GM12873 (cell line): ENCODE results near the gene ITPR2.

Experiments used
- CTCF ChIP-seq: IDR thresholded peaks from 2 replicates; pipeline ENCODE4 v1.5.1; 2012; ENCODE audit warnings: low read depth, mild to moderate bottlenecking, moderate library complexity, low read length, control low read depth; ENCODE audit not compliant: insufficient read depth; ENCODE audit errors: missing control alignments

The ITPR2 gene

DNA sequence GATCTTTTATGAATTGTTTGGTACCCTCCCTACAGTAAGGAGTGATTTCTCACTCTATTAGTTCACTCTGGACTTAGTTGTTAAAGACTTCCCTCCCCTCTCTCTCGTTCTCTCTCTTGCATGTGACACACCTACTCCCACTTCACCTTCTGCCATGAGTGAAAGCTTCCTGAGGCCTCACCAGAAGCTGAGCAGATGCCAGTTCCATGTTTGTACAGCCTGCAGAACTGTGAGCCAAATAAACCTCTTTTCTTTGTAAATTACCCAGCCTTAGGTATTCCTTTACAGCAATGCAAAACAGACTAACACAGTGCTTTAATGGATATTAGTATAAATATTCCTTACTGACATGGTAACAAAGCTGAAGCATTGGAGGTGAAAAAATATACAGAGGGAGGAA, 450.0 kb downstream of the ITPR2 start:
- no peak for TF ChIP-seq CTCF

- TF ChIP-seq CTCF, result no peak
Observed at GRCh38 chr12:26380897-26381296, 452.1 kb downstream of the ITPR2 start.

DNA sequence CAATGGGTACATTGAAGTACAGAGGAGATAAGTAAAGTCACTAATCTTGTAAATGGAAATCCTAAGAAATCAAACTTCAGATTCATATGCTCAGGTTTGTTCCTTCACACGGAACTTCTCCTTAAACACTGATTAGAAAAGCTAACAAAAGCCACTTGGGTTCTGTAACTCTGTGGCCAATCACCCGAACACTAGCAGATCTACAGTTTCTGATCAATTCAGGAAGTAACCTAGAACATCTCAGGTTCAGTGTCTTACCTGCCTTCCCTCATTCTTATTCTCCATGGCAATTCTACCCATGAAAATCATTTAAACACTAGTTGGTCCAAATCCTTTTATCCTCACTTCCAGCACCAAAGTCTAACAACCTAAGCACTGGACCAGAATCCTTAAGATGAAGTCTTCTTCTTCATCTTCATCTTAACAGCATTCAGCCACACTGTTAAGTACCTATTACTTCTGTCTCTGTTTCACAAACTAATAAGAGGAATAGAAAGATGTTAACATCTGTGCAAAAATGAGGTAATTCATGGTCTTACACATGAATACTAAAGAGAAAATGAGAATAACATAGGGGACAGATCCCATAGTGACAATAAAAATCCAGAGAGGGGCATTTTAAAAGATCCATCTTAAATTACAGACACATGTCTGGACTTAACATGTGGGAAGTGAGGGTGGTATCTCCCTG, 453.1 kb downstream of the ITPR2 start:
- TF ChIP-seq CTCF, result no peak

GRCh38 chr12:26378711-26379110, 454.3 kb downstream of the ITPR2 start:
- TF ChIP-seq CTCF, result no peak

DNA sequence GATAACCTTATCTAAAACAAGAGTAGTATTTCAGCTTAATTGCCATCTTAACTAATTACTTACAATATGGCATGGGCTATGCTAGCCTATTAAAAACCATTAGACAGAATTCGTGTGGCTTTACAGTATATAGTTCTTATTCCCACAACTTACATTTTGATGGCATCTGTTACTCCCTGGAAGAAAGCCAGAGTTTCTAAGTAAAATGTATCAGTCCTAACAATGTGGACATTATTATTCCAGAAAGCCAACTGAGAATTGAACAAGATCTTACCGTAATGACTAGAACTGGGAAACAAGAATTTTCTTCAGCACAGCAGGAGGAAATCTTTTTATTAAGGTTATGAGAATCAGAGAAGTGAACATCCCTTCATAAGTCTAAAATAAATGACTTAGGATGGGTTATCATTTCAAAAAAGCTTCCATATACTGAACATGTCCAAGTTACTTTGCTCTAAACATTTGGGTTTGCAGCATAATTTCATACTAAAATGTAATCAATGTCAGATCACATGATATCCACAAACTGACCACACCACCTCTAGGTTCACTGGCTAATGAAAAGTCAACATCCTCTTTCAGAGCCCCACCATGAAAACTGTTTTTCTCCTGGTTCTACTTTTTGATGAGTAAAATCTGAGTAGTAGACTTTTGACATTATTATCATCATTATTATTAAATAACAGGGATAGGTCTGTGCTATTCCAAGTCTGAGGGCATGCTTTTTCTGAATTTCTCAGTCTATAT, 457.9 kb downstream of the ITPR2 start:
- no peak for TF ChIP-seq CTCF

DNA sequence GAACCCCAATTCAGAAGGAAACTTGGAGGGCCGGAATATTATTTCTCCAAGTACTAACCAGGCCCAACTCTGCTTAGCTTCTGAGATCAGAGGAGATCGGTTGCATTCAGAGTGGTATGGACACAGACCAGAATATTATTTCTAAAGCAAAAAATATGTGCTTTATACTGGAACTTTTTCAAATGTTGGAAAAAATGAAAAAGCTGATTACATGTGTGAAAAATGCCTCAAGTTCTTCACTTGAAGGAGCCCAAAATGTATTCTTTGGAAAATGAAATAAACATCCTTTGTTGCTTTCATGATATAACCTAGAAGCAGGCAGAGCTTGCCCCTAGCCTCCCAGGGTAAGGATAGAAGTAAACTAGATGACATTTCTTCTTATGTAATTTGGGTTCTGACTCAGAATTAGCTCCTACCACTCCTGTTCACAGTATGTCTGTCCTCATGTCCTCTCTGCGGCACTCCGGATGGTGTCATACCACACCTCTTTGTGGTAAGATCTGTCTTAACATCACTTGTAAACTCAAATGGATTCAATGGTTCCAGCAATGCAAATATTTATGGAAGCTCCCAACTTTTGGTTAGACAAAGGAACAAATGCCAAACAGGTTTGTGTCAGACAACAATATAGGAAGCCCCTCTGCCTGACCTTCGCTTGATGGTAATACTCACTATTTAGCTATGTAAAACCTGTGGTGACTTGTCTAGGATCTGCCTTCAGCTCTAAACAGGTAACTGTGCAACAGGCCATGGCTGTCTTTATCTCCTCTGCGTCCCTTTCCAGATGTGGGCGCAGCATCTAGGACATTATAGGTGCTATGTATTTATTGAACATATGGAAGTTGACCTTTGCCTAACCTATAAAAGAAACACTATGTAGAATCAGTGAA, 459.1 kb downstream of the ITPR2 start:
- no peak for TF ChIP-seq CTCF

GRCh38 chr12:26372866-26373265, 460.1 kb downstream of the ITPR2 start:
- TF ChIP-seq CTCF, result no peak
